ENCODE measurements around the gene SMG7.

SMG7 gene

DNA sequence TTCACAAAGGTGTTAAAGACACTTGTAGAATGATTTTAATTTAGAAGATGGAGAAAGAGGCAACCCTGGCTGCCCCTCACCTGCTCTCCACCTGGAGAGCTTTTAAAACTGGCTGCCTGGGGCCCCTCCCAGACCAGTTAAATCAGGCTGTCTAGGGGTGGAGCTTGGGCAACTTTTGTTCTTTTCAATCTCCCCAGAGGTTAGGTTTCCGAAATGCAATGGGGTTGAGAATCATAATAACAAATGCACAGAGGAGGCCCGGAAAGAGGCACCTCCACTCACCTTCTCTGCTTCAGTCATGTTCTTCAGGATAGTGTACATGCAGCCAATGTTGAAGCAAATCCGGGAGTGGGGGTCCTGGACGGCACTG is 117.6 kb downstream of the SMG7 start:
- H3K4me3 ChIP-seq (ENCODE audit: low read depth, low read length) = no peak overlapping the region
- TF ChIP-seq CTCF (conservative IDR thresholded peaks at IDR 0.05; ENCODE audit: low read depth, low read length) = no peak
- DNase-seq (ENCODE audit: low read depth) = no peak

DNA sequence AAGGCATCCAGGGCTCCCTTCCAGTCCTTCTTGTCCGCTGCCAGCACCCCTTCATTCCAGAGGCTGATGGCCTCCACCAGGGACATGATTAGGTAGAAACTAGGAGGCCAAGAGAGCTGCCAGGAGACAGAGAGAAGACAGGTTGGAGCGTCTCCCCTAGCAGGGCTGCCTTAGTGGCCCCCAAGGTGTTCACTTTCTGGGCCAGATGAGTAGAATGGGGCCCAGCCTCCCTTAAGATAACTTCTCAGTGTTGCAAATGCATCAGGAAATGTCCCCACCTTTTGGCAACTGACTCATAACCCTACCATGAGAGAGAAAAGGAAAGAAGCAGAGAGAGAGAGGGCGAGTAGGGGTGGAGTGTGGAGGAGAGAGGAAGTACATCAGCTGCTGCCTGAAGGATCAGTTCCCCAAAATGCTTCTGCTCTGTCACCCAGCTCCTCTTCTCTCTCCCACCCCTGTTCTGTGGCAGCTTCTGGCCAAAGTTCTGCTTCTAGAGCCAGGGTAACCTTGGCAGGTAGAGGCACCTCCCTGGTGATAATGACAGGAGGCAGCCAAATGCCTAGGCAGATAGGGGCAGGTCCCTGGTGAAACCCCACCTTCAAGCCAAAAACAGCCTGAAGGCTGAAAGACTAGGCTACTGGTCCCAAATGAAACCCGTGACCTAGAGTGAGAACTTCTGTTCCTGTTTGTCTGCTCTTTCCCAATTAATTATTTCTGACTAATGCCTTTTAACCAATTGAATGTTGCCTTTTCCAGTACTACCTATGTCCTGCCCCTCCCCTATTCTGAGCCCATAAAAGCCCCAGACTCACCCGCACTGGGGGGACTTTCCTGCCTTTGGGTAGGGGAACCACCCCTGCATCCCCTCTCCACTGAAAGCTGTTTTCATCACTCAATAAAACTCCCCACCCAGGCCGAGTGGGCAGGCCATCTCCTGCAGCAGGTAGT is 118.2 kb downstream of the SMG7 start, which contains the start of gene NCF2:
NCF2 (minus strand) TSS at position 216 of the 948 bp plus-strand sequence; CDS start at position 86, 130 bp downstream.
- TF ChIP-seq CTCF (conservative IDR thresholded peaks at IDR 0.05; ENCODE audit: low read depth, low read length) = no peak
- no peak within 1 kb of the TSS for H3K4me3 ChIP-seq (ENCODE audit: low read depth, low read length)
- DNase-seq (ENCODE audit: low read depth) = peak; percentile 29

- no peak overlapping the region for H3K4me3 ChIP-seq (ENCODE audit: low read depth, low read length)
- no peak for TF ChIP-seq CTCF (conservative IDR thresholded peaks at IDR 0.05; ENCODE audit: low read depth, low read length)
- no peak for DNase-seq (ENCODE audit: low read depth)
These were observed 120.4 kb downstream of the SMG7 start for GRCh38 chr1:183592733-183593132.

- no peak for TF ChIP-seq CTCF (conservative IDR thresholded peaks at IDR 0.05; ENCODE audit: low read depth, low read length)
- no peak overlapping the region for H3K4me3 ChIP-seq (ENCODE audit: low read depth, low read length)
- no peak for DNase-seq (ENCODE audit: low read depth)
These were observed 121.1 kb downstream of the SMG7 start for GRCh38 chr1:183593356-183593755.

- TF ChIP-seq CTCF (conservative IDR thresholded peaks at IDR 0.05; ENCODE audit: low read depth, low read length) = no peak
- DNase-seq (ENCODE audit: low read depth) = no peak
- H3K4me3 ChIP-seq (ENCODE audit: low read depth, low read length) = no peak overlapping the region
These were observed 123.2 kb downstream of the SMG7 start for GRCh38 chr1:183595537-183595936.

GRCh38 chr1:183596500-183596899 is 124.2 kb downstream of the SMG7 start:
- DNase-seq (ENCODE audit: low read depth) = no peak
- no peak overlapping the region for H3K4me3 ChIP-seq (ENCODE audit: low read depth, low read length)
- TF ChIP-seq CTCF (conservative IDR thresholded peaks at IDR 0.05; ENCODE audit: low read depth, low read length) = no peak

Data from choroid plexus epithelial cell (primary cell).